ENCODE data around the gene UBA7. TPM values are rescaled to one million over a fixed set of nuclear protein-coding genes. Genes with fewer than 3 reads are reported as not detected.

Gene UBA7
- total and polyA plus RNA-seq, 4 donors = 53.0 to 112 (median 75.9) TPM

- H3K4me3 ChIP-seq = no peak overlapping the region
- ATAC-seq (ENCODE audit: insufficient read depth, low FRiP score) (no peak), DNase-seq (no peak)
- H3K36me3 ChIP-seq (ENCODE audit: control insufficient read depth in 4 of 4, insufficient read depth in 4 of 4, low read length in 4 of 4) = peaks cover 0 to 14% (median 5%) of the 10 kb centered on the region in 4 donors
- 96 to 98% methylated on average over 2 of the region's 2 CpGs for WGBS, 2 donors
- no peaks in the 10 kb centered on the region for H3K9me3 ChIP-seq (ENCODE audit: control insufficient read depth in 4 of 4, insufficient read depth in 3 of 4, low read length in 3 of 4)
- no peak overlapping the region for H3K27ac ChIP-seq (ENCODE audit: low read depth in 1 of 2, low read length in 1 of 2)
- H3K4me1 ChIP-seq (ENCODE audit: control insufficient read depth in 5 of 5, insufficient read depth in 5 of 5, low read length in 5 of 5) = peaks cover 0 to 10% (median 4%) of the 10 kb centered on the region in 5 donors
- TF ChIP-seq, protein P1, sequence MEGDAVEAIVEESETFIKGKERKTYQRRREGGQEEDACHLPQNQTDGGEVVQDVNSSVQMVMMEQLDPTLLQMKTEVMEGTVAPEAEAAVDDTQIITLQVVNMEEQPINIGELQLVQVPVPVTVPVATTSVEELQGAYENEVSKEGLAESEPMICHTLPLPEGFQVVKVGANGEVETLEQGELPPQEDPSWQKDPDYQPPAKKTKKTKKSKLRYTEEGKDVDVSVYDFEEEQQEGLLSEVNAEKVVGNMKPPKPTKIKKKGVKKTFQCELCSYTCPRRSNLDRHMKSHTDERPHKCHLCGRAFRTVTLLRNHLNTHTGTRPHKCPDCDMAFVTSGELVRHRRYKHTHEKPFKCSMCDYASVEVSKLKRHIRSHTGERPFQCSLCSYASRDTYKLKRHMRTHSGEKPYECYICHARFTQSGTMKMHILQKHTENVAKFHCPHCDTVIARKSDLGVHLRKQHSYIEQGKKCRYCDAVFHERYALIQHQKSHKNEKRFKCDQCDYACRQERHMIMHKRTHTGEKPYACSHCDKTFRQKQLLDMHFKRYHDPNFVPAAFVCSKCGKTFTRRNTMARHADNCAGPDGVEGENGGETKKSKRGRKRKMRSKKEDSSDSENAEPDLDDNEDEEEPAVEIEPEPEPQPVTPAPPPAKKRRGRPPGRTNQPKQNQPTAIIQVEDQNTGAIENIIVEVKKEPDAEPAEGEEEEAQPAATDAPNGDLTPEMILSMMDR (IDR thresholded peaks at IDR 0.05; ENCODE audit: control extremely low read depth, extremely low read depth) = no peak
- H3K27me3 ChIP-seq (ENCODE audit: control insufficient read depth in 3 of 3, insufficient read depth in 3 of 3, low read length in 2 of 3) = no peaks in the 10 kb centered on the region
- H3K9ac ChIP-seq (ENCODE audit: insufficient read depth in 1 of 2, low read length in 2 of 2) = no peak overlapping the region
These were observed 41.0 kb downstream of the UBA7 start for GRCh38 chr3:49772703-49773102.

GRCh38 chr3:49771340-49771938, 42.3 kb downstream of the UBA7 start:
- Histone ChIP-seq H3K36me3 (ENCODE audit: control insufficient read depth in 4 of 4, insufficient read depth in 4 of 4, low read length in 4 of 4) (peaks cover 0 to 11% (median 2%) of the 10 kb centered on the region in 4 donors), H3K27me3 (ENCODE audit: control insufficient read depth in 3 of 3, insufficient read depth in 3 of 3, low read length in 2 of 3) (no peaks in the 10 kb centered on the region), H3K4me3 (no peak overlapping the region), H3K27ac (ENCODE audit: low read depth in 1 of 2, low read length in 1 of 2) (no peak overlapping the region), H3K9ac (ENCODE audit: insufficient read depth in 1 of 2, low read length in 2 of 2) (no peak overlapping the region), H3K4me1 (ENCODE audit: control insufficient read depth in 5 of 5, insufficient read depth in 5 of 5, low read length in 5 of 5) (peaks cover 0 to 10% (median 4%) of the 10 kb centered on the region in 5 donors), H3K9me3 (ENCODE audit: control insufficient read depth in 4 of 4, insufficient read depth in 3 of 4, low read length in 3 of 4) (no peaks in the 10 kb centered on the region)
- peak in 1 of 3 donors; percentile 5 for DNase-seq
- no peak for ATAC-seq (ENCODE audit: insufficient read depth, low FRiP score)
- WGBS, 2 donors = 73 to 83% methylated on average over 1 of the region's 1 CpG
- TF ChIP-seq, protein P1 (IDR thresholded peaks at IDR 0.05; ENCODE audit: control extremely low read depth, extremely low read depth) = no peak

GRCh38 chr3:49769926-49770325, 43.8 kb downstream of the UBA7 start:
- DNase-seq = no peak
- no peak overlapping the region for H3K27ac ChIP-seq (ENCODE audit: low read depth in 1 of 2, low read length in 1 of 2)
- no peaks in the 10 kb centered on the region for H3K27me3 ChIP-seq (ENCODE audit: control insufficient read depth in 3 of 3, insufficient read depth in 3 of 3, low read length in 2 of 3)
- TF ChIP-seq, protein P1 (IDR thresholded peaks at IDR 0.05; ENCODE audit: control extremely low read depth, extremely low read depth) = no peak
- H3K4me3 ChIP-seq = no peak overlapping the region
- no peak for ATAC-seq (ENCODE audit: insufficient read depth, low FRiP score)
- peaks cover 0 to 10% (median 4%) of the 10 kb centered on the region in 5 donors for H3K4me1 ChIP-seq (ENCODE audit: control insufficient read depth in 5 of 5, insufficient read depth in 5 of 5, low read length in 5 of 5)
- H3K9ac ChIP-seq (ENCODE audit: insufficient read depth in 1 of 2, low read length in 2 of 2) = no peak overlapping the region
- peaks cover 0 to 7% (median 2%) of the 10 kb centered on the region in 4 donors for H3K36me3 ChIP-seq (ENCODE audit: control insufficient read depth in 4 of 4, insufficient read depth in 4 of 4, low read length in 4 of 4)
- H3K9me3 ChIP-seq (ENCODE audit: control insufficient read depth in 4 of 4, insufficient read depth in 3 of 4, low read length in 3 of 4) = no peaks in the 10 kb centered on the region

Data from lung (tissue), 12 donors.